Measurements from ENCODE around the gene CENPO.

DNA sequence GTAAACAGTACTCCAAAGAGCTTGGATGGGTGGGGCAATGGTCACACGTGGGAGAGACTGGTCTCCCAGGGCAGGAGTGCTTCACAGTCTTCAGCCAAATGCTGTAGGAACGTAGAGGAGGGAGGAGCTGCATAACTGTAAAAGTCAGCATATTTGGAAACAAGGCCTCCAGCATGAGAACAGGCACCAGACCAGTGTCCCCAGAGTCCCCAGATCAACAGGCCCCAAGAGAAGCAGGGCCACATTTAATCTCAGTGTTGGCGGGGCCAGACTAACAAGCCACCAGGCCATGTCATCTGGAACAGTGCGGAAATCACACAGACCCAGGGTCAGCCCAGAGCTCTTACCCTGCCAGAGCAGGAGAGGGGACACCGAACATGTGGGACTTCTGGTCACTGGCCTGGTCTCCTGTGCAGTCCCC is 63.6 kb downstream of the CENPO start:
- TF ChIP-seq, protein P1, sequence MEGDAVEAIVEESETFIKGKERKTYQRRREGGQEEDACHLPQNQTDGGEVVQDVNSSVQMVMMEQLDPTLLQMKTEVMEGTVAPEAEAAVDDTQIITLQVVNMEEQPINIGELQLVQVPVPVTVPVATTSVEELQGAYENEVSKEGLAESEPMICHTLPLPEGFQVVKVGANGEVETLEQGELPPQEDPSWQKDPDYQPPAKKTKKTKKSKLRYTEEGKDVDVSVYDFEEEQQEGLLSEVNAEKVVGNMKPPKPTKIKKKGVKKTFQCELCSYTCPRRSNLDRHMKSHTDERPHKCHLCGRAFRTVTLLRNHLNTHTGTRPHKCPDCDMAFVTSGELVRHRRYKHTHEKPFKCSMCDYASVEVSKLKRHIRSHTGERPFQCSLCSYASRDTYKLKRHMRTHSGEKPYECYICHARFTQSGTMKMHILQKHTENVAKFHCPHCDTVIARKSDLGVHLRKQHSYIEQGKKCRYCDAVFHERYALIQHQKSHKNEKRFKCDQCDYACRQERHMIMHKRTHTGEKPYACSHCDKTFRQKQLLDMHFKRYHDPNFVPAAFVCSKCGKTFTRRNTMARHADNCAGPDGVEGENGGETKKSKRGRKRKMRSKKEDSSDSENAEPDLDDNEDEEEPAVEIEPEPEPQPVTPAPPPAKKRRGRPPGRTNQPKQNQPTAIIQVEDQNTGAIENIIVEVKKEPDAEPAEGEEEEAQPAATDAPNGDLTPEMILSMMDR (IDR thresholded peaks at IDR 0.05 in 2 of 3, conservative IDR thresholded peaks at IDR 0.05 in 1 of 3; ENCODE audit: borderline replicate concordance in 1 of 3, insufficient read depth in 1 of 3, low read depth in 2 of 3, low read length in 2 of 3), result no peak
- TF ChIP-seq, protein P2, sequence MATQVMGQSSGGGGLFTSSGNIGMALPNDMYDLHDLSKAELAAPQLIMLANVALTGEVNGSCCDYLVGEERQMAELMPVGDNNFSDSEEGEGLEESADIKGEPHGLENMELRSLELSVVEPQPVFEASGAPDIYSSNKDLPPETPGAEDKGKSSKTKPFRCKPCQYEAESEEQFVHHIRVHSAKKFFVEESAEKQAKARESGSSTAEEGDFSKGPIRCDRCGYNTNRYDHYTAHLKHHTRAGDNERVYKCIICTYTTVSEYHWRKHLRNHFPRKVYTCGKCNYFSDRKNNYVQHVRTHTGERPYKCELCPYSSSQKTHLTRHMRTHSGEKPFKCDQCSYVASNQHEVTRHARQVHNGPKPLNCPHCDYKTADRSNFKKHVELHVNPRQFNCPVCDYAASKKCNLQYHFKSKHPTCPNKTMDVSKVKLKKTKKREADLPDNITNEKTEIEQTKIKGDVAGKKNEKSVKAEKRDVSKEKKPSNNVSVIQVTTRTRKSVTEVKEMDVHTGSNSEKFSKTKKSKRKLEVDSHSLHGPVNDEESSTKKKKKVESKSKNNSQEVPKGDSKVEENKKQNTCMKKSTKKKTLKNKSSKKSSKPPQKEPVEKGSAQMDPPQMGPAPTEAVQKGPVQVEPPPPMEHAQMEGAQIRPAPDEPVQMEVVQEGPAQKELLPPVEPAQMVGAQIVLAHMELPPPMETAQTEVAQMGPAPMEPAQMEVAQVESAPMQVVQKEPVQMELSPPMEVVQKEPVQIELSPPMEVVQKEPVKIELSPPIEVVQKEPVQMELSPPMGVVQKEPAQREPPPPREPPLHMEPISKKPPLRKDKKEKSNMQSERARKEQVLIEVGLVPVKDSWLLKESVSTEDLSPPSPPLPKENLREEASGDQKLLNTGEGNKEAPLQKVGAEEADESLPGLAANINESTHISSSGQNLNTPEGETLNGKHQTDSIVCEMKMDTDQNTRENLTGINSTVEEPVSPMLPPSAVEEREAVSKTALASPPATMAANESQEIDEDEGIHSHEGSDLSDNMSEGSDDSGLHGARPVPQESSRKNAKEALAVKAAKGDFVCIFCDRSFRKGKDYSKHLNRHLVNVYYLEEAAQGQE (IDR thresholded peaks at IDR 0.05; ENCODE audit: low read depth), result no peak
- no peak for TF ChIP-seq POLR2A (IDR thresholded peaks at IDR 0.05; ENCODE audit: borderline replicate concordance, extremely low read depth, insufficient read depth, insufficient read length)
- TF ChIP-seq ZNF274 (IDR thresholded peaks at IDR 0.05; ENCODE audit: low read depth, low read length), result no peak
- TF ChIP-seq POLR2AphosphoS5 (IDR thresholded peaks at IDR 0.05; ENCODE audit: low read depth, low read length), result no peak
- TF ChIP-seq TCF7L2 (IDR thresholded peaks at IDR 0.05; ENCODE audit: borderline replicate concordance, extremely low read depth, insufficient read depth, insufficient read length), result no peak
- no peak for TF ChIP-seq SP1 (IDR thresholded peaks at IDR 0.05; ENCODE audit: low read depth)
- no peak for TF ChIP-seq YY1 (IDR thresholded peaks at IDR 0.05; ENCODE audit: extremely low read depth, insufficient replicate concordance, low read depth, low read length)
- TF ChIP-seq SIN3A (IDR thresholded peaks at IDR 0.05; ENCODE audit: low read depth), result no peak
- TF ChIP-seq EZH2 (IDR thresholded peaks at IDR 0.05), result no peak
- no peak for TF ChIP-seq JUND (IDR thresholded peaks at IDR 0.05)
- TF ChIP-seq RAD21 (IDR thresholded peaks at IDR 0.05; ENCODE audit: low read depth), result no peak
